ENCODE results near the gene PRICKLE1. TPM values are rescaled to one million over a fixed set of nuclear protein-coding genes. Genes with fewer than 3 reads are reported as not detected.

The PRICKLE1 gene
- total RNA-seq: 3.6 and 6.1 TPM in 2 replicates

DNA sequence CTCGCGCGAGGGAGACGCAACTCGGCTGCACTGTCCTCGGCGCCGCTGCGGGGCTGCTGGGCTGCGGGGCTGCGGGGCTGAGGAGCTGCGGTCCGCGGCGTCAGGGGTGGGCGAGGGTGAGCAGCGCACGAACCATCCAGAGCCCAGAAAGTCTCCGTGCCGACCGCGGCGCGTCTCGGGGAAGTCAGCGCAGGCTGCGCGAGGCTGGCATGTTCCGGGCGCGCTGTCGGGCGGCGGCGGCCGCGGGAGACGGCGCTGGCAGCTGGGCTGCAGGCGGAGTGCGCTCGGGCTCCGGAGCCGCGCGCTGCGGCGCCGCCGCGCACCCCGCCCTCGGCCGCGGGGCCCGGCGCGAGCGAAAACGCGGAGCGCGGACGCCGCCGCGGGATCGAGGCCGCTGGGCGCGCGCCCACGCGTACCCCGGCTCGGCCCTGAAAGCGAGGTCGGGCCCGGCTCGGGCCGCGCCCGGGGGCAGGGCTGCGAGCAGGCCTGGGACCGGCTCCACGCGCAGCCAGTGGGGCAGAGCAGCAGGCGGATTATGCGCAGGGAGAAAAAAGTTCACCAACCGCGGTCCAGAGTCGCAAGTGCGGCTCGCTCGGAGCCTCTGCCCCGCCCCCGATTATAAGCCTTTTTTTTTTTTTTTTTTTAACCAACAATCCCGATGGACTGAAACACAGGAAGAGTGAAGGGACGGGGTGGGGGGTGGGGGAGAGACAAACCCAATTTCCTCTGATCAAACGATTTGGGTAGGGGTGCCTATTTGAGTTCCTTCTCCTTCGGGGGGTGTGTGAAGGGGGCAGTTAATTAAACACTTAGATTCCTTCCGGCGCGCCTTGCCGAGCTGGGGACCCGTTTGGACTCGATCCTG lies at the start of gene PRICKLE1:
Gene PRICKLE1 (minus strand): TSS at position 282 of the 865 bp plus-strand sequence. CDS start 117,230 bp downstream, outside the sequence.

